Progenitor cell of endocrine pancreas (in vitro differentiated cells): ENCODE results near the gene OR51G2. TPM values are rescaled to one million over a fixed set of nuclear protein-coding genes. Genes with fewer than 3 reads are reported as not detected.

Experiments
- DNase-seq: peaks from one replicate; pipeline ENCODE4 v3.0.0; 2021; ENCODE audit warnings: low spot score; ENCODE audit not compliant: unreplicated experiment
- H3K27ac Mint-ChIP-seq: 2 replicates; pipeline ENCODE4 v1.8.0; 2021; ENCODE audit warnings: mild to moderate bottlenecking, moderate library complexity, mixed read lengths
- H3K27me3 Mint-ChIP-seq: 2 replicates; pipeline ENCODE4 v1.8.0; 2021; ENCODE audit warnings: mixed read lengths
- H3K36me3 Mint-ChIP-seq: 2 replicates; pipeline ENCODE4 v1.8.0; 2022; ENCODE audit warnings: mixed read lengths; ENCODE audit not compliant: insufficient read depth
- H3K4me1 Mint-ChIP-seq: 2 replicates; pipeline ENCODE4 v1.8.0; 2021; ENCODE audit warnings: low read depth, mixed read lengths
- H3K4me3 Mint-ChIP-seq: 2 replicates; pipeline ENCODE4 v1.8.0; 2021; ENCODE audit warnings: low read depth, mild to moderate bottlenecking, moderate library complexity, mixed read lengths
- H3K9me3 Mint-ChIP-seq: 2 replicates; pipeline ENCODE4 v1.8.0; 2021; ENCODE audit warnings: low read depth, mixed read lengths
- CTCF ChIP-seq: fragments of 200-600 bp; sonication (generic); IDR thresholded peaks from one replicate; pipeline ENCODE4 v1.5.0; 2021; ENCODE audit warnings: antibody characterized with exemption, mild to moderate bottlenecking; ENCODE audit not compliant: unreplicated experiment
- total RNA-seq: library from RNA; stranded (reverse); gene quantifications from 2 replicates; pipeline ENCODE4 v1.2.1, GENCODE V29; 2021

OR51G2 gene
- total RNA-seq, 1 donor from 2014 or later, result not detected

- Mint-ChIP-seq H3K9me3 (no peaks in the 10 kb centered on the region), H3K4me3 (no peak overlapping the region), H3K27ac (no peak overlapping the region), H3K4me1 (no peaks in the 10 kb centered on the region), H3K27me3 (no peaks in the 10 kb centered on the region), H3K36me3 (no peaks in the 10 kb centered on the region)
- TF ChIP-seq CTCF, result no peak
- DNase-seq, result no peak
These were observed 17.6 kb upstream of the OR51G2 start for GRCh38 chr11:4936745-4937144.

- Mint-ChIP-seq H3K4me3 (no peak overlapping the region), H3K9me3 (no peaks in the 10 kb centered on the region), H3K27ac (no peak overlapping the region), H3K4me1 (no peaks in the 10 kb centered on the region), H3K27me3 (no peaks in the 10 kb centered on the region), H3K36me3 (no peaks in the 10 kb centered on the region)
- TF ChIP-seq CTCF, result no peak
- no peak for DNase-seq
These were observed 13.6 kb upstream of the OR51G2 start for GRCh38 chr11:4932751-4933150.

GRCh38 chr11:4926608-4927007 is 7.5 kb upstream of the OR51G2 start:
- Mint-ChIP-seq H3K9me3 (no peaks in the 10 kb centered on the region), H3K27me3 (peaks cover 6% of the 10 kb centered on the region), H3K36me3 (no peaks in the 10 kb centered on the region), H3K4me1 (no peaks in the 10 kb centered on the region), H3K4me3 (no peak overlapping the region), H3K27ac (no peak overlapping the region)
- TF ChIP-seq CTCF, result no peak
- no peak for DNase-seq

GRCh38 chr11:4924239-4924638 is 5.1 kb upstream of the OR51G2 start, which contains the start of gene OR51G1:
Gene OR51G1 (minus strand): TSS chr11:4924339. CDS start chr11:4924339, 0 bp downstream.
- no peaks in the 10 kb centered on the region for H3K36me3 Mint-ChIP-seq
- H3K4me3 Mint-ChIP-seq, result no peak within 1 kb of the TSS
- no peak for DNase-seq
- no peak for TF ChIP-seq CTCF
- H3K9me3 Mint-ChIP-seq, result no peaks in the 10 kb centered on the region
- H3K27ac Mint-ChIP-seq, result no peak within 1 kb of the TSS
- no peaks in the 10 kb centered on the region for H3K4me1 Mint-ChIP-seq
- peaks cover 6% of the 10 kb centered on the region for H3K27me3 Mint-ChIP-seq

- Mint-ChIP-seq H3K4me1 (no peaks in the 10 kb centered on the region), H3K27me3 (peaks cover 6% of the 10 kb centered on the region), H3K27ac (no peak overlapping the region), H3K36me3 (no peaks in the 10 kb centered on the region), H3K4me3 (no peak overlapping the region), H3K9me3 (no peaks in the 10 kb centered on the region)
- no peak for TF ChIP-seq CTCF
- DNase-seq, result no peak
These were observed 3.2 kb upstream of the OR51G2 start for GRCh38 chr11:4922304-4922703.
